IPS-18c (cell line): ENCODE data around the gene PRMT7.

Experiments used
- H3K4me3 ChIP-seq: 2 replicates; pipeline ENCODE4 v1.7.0; 2013; ENCODE audit warnings: low read depth, mild to moderate bottlenecking, low read length, moderate library complexity; ENCODE audit not compliant: insufficient read depth
- H3K9me3 ChIP-seq: one replicate; pipeline ENCODE4 v1.6.1; 2013; ENCODE audit warnings: mild to moderate bottlenecking, low read length, moderate library complexity; ENCODE audit not compliant: control insufficient read depth, insufficient read depth

PRMT7 gene

GRCh38 chr16:68375801-68376536 lies 65.2 kb downstream of the PRMT7 start:
- Histone ChIP-seq H3K4me3 (no peak overlapping the region), H3K9me3 (no peaks in the 10 kb centered on the region)

- H3K4me3 ChIP-seq: no peak overlapping the region
- no peaks in the 10 kb centered on the region for H3K9me3 ChIP-seq
Measured at GRCh38 chr16:68376590-68376989, 65.8 kb downstream of the PRMT7 start.

DNA sequence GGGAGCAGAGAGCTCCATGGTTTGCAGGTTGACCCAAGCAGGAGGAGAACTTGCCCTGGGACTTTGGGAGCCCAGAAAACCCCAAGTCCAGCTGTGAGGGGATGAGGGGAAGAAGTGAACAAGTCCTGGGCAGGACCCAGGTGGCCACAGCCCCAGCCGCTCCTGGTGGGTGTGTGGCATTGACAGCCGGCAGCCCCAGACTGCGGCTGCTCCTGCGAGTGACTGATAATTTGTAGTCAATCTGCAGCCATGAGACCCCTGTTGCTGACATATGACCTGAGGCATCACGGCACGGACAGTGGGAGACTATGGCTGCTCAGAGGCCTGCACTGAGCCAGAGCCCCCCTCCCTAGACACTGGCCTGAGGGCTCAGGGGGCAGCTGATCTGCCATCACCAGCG lies 66.4 kb downstream of the PRMT7 start:
- H3K9me3 ChIP-seq: no peaks in the 10 kb centered on the region
- H3K4me3 ChIP-seq: no peak overlapping the region

- no peak overlapping the region for H3K4me3 ChIP-seq
Measured at GRCh38 chr16:68377667-68378393, 67.0 kb downstream of the PRMT7 start.

DNA sequence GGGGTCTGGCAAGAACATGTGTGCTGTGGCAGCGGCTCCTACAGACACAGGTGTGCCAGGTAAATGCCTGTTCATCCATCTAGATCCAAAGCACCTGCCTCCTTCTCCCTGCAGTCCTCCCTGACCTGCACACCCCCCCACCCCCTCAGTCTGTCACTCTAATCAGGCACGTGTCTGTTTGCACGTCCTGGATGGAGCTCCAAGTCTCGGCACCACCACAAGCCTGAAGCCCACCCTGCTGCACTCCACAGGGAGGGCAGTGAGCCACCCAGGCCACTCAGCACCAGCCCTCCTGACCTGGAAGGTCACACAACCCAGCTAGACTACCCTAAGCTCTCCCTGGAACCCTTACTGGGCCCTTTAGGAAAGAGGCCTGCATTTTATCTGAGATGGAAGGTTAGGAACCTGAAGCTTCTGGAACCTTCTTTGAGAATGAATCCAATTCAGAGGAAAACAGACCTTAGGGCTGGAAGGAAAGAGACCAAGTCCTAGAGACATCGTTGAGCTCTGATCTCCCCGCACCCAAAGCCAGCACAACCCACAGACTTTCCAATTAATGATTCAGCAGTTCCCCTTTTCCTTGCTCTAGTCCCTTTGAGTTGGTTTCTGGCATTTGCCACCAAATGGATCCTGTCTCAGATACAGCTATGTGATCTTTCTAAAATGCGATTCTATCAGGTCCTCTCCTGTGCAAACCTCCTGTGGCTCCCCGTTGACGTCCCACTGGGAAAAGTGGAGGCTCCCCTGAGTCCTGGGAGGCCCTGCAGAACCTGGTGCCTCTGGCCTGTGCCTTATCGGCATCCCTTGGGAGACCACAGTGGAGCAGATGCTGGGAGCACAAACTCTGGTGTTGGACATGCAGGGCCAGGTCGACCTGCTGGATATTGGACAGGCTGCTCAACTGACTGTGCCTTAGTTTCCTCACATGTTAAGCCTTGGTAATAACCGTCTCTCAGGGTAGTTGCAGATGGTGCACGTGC lies 67.9 kb downstream of the PRMT7 start:
- Histone ChIP-seq H3K9me3 (no peaks in the 10 kb centered on the region), H3K4me3 (no peak overlapping the region)

More at GRCh38 chr16:68377667-68378393, 67.0 kb downstream of the PRMT7 start:
- no peaks in the 10 kb centered on the region for H3K9me3 ChIP-seq

DNA sequence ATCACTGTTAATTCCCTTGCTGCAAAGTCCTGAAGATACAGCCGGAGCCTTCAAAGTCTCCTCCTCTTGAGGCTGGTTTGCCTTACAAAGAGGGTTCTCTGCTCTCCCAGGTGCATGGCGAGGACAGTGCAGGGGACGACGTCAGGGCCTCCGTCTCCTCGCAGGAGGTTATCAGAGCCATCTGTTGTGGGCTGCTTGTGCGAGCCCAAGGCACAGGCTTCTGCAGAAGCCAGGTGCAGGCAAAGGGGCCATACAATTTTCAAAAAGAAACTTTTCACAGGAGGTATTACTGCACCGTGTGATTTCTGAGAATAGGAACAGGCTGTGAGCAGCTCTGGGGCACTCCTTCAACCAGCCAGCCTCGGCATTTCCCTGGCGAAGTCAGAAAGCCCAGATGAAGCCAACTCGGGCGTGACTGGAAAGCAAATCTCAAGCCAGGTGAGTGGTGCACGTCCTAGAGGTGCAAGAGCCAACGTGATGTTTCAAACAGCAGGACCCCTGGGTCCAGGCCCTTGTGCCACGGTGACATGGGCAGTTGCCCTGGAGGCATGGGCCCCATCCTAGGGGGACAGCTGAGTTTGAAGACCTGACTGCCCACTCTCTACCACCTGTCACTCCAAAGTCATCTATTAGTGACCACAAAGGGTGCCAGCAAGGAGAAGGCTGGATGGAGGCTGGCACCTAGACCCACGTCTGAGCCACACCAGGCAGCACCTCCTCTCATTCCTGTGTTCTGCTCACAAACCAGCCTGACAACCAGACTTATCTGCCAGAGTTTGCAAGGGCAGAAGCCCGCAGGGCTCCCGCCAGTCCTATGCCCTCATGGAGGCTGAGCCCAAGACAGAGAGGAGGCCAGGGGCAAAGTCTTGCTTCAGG lies 68.9 kb downstream of the PRMT7 start:
- H3K4me3 ChIP-seq: no peak overlapping the region
- no peaks in the 10 kb centered on the region for H3K9me3 ChIP-seq

DNA sequence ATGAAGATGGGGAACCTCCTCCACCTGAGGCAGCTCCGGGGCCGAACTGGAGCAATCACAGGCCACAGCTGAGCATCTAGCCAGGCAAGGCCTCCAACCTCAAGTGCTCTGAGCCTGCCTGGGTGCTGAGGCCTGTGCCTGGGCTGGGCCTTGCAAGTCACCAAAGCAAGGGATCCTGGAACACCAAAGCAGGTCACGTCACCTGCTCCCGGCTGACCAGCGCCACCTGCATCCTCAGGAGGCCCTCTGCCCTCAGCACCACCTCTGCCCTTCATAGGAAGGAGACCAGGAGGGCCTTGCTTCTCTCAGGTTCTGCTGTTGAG lies 69.5 kb downstream of the PRMT7 start:
- no peak overlapping the region for H3K4me3 ChIP-seq
- no peaks in the 10 kb centered on the region for H3K9me3 ChIP-seq

- Histone ChIP-seq H3K9me3 (no peaks in the 10 kb centered on the region), H3K4me3 (no peak overlapping the region)
Measured at GRCh38 chr16:68380676-68381362, 70.0 kb downstream of the PRMT7 start.

- H3K4me3 ChIP-seq: no peak overlapping the region
- H3K9me3 ChIP-seq: no peaks in the 10 kb centered on the region
Measured at GRCh38 chr16:68381363-68381724, 70.5 kb downstream of the PRMT7 start.

GRCh38 chr16:68382296-68382718 lies 71.5 kb downstream of the PRMT7 start:
- Histone ChIP-seq H3K4me3 (no peak overlapping the region), H3K9me3 (no peaks in the 10 kb centered on the region)

GRCh38 chr16:68383858-68384257 lies 73.0 kb downstream of the PRMT7 start:
- no peak overlapping the region for H3K4me3 ChIP-seq
- H3K9me3 ChIP-seq: no peaks in the 10 kb centered on the region

DNA sequence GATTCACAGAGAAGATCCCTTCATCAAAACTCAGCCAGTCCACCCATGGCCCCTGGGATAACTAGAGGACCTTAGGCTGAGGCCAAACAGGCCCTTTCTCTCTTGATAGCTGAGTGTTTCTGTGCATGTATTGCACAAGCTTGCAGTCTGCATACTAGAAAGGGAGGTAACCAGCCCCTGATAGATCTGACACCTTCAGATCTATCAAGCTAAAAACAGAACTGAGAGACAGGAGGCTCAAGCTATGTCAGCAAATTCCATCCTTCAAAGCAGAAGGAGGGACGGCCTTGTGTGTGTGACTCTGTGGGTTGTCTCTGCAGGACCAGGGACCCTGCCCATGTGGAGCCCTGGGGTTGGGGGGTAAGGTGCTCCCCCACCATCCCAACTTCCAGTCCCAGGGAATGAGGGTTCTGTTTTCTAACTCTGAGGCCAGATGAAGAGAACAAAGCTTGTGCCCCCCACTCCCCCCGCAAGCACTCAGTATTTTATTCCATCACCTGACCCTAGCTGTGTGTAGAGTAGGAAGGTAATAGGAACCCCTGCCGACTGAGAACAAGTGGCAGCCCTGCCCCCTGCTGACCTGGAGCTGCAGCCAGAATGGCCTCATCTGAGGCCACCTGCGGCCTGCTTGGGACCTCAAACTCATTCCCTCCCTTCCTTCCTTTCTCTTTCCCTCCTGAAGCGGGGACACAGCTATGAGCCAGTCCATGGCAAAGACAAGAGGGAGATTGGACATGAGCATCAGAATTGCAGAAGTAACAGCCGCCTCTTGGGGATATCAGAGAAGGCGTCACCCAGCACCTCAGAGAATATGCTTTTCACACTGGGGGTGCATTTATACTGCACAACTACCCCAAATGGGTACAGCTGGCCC lies 73.7 kb downstream of the PRMT7 start:
- no peak overlapping the region for H3K4me3 ChIP-seq
- no peaks in the 10 kb centered on the region for H3K9me3 ChIP-seq

DNA sequence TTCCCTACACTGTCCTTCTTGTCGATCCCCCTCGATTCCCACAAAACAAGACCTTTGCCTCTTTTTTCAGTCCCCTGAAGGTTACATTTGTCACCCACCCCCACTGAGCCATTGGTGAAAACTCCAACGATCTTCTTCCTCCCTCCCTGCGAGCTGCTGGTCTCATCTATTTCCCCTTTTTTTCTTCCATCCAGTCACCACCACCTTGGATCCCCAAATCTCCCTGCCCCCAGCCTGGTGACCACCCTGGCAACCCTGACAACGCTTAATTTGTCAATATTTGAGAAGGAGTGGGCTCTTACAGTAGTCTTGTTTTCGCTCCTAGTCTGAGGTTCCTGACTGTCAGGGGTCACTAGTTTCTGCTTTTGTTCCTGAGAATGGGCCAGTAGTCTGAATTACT lies 74.6 kb downstream of the PRMT7 start:
- Histone ChIP-seq H3K9me3 (no peaks in the 10 kb centered on the region), H3K4me3 (no peak overlapping the region)

- no peak overlapping the region for H3K4me3 ChIP-seq
- no peaks in the 10 kb centered on the region for H3K9me3 ChIP-seq
Measured at GRCh38 chr16:68386628-68387027, 75.8 kb downstream of the PRMT7 start.

- H3K4me3 ChIP-seq: no peak overlapping the region
Measured at GRCh38 chr16:68387301-68387700, 76.5 kb downstream of the PRMT7 start.

DNA sequence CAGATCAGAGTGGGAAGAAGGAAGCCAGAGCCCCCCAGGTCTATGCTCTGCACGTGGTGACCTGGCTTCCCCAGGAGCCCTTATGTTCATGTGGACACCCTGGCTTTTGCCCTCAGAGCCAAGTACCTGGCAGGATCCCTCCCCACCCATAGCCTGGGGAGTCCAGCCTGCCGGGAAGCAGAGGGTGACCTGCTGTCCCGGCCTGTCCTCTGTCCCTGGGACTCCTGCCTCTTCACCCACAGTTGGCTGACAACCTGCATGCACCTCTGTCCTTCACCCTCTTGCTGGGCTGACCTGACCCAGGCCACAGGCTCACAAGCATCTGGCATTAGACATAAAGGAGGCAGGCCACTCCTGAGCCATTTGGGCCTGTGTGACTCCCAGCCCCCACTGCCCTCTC lies 77.3 kb downstream of the PRMT7 start:
- H3K4me3 ChIP-seq: no peak overlapping the region
- H3K9me3 ChIP-seq: no peaks in the 10 kb centered on the region

More at GRCh38 chr16:68387301-68387700, 76.5 kb downstream of the PRMT7 start:
- H3K9me3 ChIP-seq: no peaks in the 10 kb centered on the region
